Suprapubic skin (tissue), 4 donors: ENCODE data around the gene CAMTA1. TPM values are rescaled to one million over a fixed set of nuclear protein-coding genes. Genes with fewer than 3 reads are reported as not detected.

Experiments
- DNase-seq, 2 donors: peaks; one replicate each; pipeline ENCODE4 v3.0.0-alpha.2; 2019; ENCODE audit warnings: low spot score in 2 of 2
- H3K27ac ChIP-seq: fragments of 200-600 bp; sonication (generic); one replicate; pipeline ENCODE4 v1.5.1; 2019
- H3K27me3 ChIP-seq: fragments of 200-600 bp; sonication (generic); one replicate; pipeline ENCODE4 v1.5.1; 2019
- H3K36me3 ChIP-seq: fragments of 200-600 bp; sonication (generic); one replicate; pipeline ENCODE4 v1.5.1; 2019
- H3K4me1 ChIP-seq: fragments of 200-600 bp; sonication (generic); one replicate; pipeline ENCODE4 v1.5.1; 2019
- H3K4me3 ChIP-seq: fragments of 200-600 bp; sonication (generic); one replicate; pipeline ENCODE4 v1.5.1; 2019; ENCODE audit warnings: mild to moderate bottlenecking
- H3K9me3 ChIP-seq: fragments of 200-600 bp; sonication (generic); one replicate; pipeline ENCODE4 v1.5.1; 2019
- EP300 ChIP-seq: sonication (generic); formaldehyde crosslinking; IDR thresholded peaks from one replicate; pipeline ENCODE4 v1.6.1; 2017; ENCODE audit warnings: antibody characterized with exemption
- POLR2A ChIP-seq, 2 donors: fragments of 450-650 bp; IDR thresholded peaks; one replicate each; pipeline ENCODE4 v1.6.1; 2017; ENCODE audit warnings: antibody characterized with exemption in 2 of 2, mild to moderate bottlenecking in 2 of 2, moderate library complexity in 2 of 2
- POLR2AphosphoS5 ChIP-seq, 3 donors: sonication (generic); formaldehyde crosslinking; IDR thresholded peaks; one replicate each; pipeline ENCODE4 v1.6.1; 2017; ENCODE audit warnings: antibody characterized with exemption in 3 of 3
- WGBS: methylation state at CpG from one replicate; pipeline ENCODE4 v1.1.5; 2018; 5-methylcytosine and 5-hydroxymethylcytosine counted together
- total RNA-seq, 4 donors: library from RNA; depleted of rRNA; stranded (reverse); fragments of >200 nt; gene quantifications; one replicate each; pipeline ENCODE4 v1.1.0, GENCODE V29; 2016
- TF ChIP-seq, protein P1 (sequence below), 2 donors: fragments of 200-600 bp in 1 of 2; fragments of 450-650 bp in 1 of 2; sonication (generic) in 1 of 2; IDR thresholded peaks; one replicate each; pipeline ENCODE4 v1.5.1; 2016 to 2019; ENCODE audit warnings: antibody characterized with exemption in 2 of 2, mild to moderate bottlenecking in 1 of 2, moderate library complexity in 1 of 2

Gene CAMTA1
- total RNA-seq, 4 donors from 2014 or later: 40.4 to 54.1 (median 46.6) TPM

DNA sequence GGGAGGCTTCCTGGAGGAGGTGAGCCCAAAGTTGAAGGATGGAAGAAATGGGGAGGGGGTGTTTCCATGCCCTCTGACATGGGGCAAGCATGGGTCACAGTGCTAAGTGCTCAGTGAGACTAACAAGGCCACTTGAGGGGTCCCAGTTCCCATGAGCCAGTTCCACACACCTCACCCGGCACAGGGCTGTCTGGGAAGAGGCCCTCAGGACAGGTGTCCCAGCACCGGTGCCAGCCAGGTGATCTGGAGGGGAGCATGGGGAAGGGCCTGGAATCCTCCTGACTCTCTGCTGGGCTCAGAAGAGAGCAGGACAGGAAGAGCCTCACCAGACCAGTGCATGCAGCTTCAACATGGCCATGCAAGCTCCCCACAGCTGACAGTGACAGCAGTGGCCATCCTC is 691.1 kb downstream of the CAMTA1 start:
- no CpG with 5 or more reads among the region's 2 CpGs for WGBS
- Histone ChIP-seq H3K27me3 (peaks cover 12% of the 10 kb centered on the region), H3K27ac (no peak overlapping the region), H3K4me3 (no peak overlapping the region), H3K4me1 (peaks cover 14% of the 10 kb centered on the region), H3K9me3 (no peaks in the 10 kb centered on the region), H3K36me3 (no peaks in the 10 kb centered on the region)
- TF ChIP-seq, protein P1, sequence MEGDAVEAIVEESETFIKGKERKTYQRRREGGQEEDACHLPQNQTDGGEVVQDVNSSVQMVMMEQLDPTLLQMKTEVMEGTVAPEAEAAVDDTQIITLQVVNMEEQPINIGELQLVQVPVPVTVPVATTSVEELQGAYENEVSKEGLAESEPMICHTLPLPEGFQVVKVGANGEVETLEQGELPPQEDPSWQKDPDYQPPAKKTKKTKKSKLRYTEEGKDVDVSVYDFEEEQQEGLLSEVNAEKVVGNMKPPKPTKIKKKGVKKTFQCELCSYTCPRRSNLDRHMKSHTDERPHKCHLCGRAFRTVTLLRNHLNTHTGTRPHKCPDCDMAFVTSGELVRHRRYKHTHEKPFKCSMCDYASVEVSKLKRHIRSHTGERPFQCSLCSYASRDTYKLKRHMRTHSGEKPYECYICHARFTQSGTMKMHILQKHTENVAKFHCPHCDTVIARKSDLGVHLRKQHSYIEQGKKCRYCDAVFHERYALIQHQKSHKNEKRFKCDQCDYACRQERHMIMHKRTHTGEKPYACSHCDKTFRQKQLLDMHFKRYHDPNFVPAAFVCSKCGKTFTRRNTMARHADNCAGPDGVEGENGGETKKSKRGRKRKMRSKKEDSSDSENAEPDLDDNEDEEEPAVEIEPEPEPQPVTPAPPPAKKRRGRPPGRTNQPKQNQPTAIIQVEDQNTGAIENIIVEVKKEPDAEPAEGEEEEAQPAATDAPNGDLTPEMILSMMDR (IDR thresholded peaks at IDR 0.05): no peak
- no peak for TF ChIP-seq EP300
- TF ChIP-seq POLR2AphosphoS5 (IDR thresholded peaks at IDR 0.05): no peak
- no peak for TF ChIP-seq POLR2A (IDR thresholded peaks at IDR 0.05)
- DNase-seq: no peak

- Histone ChIP-seq H3K27ac (no peak overlapping the region), H3K9me3 (no peaks in the 10 kb centered on the region), H3K36me3 (no peaks in the 10 kb centered on the region), H3K4me3 (no peak overlapping the region), H3K4me1 (peaks cover 8% of the 10 kb centered on the region), H3K27me3 (peaks cover 16% of the 10 kb centered on the region)
- DNase-seq: no peak
- 65% methylated on average over 14 of the region's 17 CpGs for WGBS
- TF ChIP-seq POLR2AphosphoS5 (IDR thresholded peaks at IDR 0.05) (no peak), EP300 (no peak), POLR2A (IDR thresholded peaks at IDR 0.05) (no peak)
- TF ChIP-seq, protein P1 (IDR thresholded peaks at IDR 0.05): no peak
These were observed 691.8 kb downstream of the CAMTA1 start for GRCh38 chr1:7476861-7477547.

DNA sequence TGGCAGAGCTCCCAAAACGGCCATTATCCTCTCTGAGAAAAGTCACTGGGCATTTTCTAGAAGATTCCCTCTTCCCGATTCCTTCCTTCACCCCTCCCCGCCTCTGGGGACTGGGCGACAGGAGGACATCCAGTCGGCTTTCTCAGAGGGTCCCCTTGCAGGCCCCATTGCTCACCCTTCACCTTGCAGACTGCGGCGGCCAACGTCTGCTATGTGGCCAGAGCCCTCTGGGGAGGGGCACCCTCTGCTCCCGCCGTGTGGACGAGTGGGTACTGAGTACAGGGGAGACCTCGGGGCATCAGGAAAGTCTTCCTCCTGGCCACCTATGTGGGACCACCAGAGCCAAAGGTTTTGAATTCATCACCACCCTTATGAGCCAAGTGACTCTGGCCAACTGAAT is 692.3 kb downstream of the CAMTA1 start:
- H3K27me3 ChIP-seq: peaks cover 22% of the 10 kb centered on the region
- DNase-seq: no peak
- TF ChIP-seq EP300: no peak
- no peak for TF ChIP-seq POLR2A (IDR thresholded peaks at IDR 0.05)
- no peak for TF ChIP-seq POLR2AphosphoS5 (IDR thresholded peaks at IDR 0.05)
- TF ChIP-seq, protein P1 (IDR thresholded peaks at IDR 0.05): no peak
- H3K9me3 ChIP-seq: no peaks in the 10 kb centered on the region
- no peak overlapping the region for H3K27ac ChIP-seq
- H3K4me1 ChIP-seq: peaks cover 4% of the 10 kb centered on the region
- 69% methylated on average over 8 of the region's 12 CpGs for WGBS
- H3K4me3 ChIP-seq: no peak overlapping the region
- no peaks in the 10 kb centered on the region for H3K36me3 ChIP-seq

GRCh38 chr1:7478142-7478790 is 693.0 kb downstream of the CAMTA1 start:
- no peak overlapping the region for H3K27ac ChIP-seq
- no peak for TF ChIP-seq EP300
- no peak for TF ChIP-seq POLR2A (IDR thresholded peaks at IDR 0.05)
- TF ChIP-seq, protein P1 (IDR thresholded peaks at IDR 0.05): no peak
- TF ChIP-seq POLR2AphosphoS5 (IDR thresholded peaks at IDR 0.05): no peak
- H3K27me3 ChIP-seq: peaks cover 27% of the 10 kb centered on the region
- DNase-seq: no peak
- H3K36me3 ChIP-seq: no peaks in the 10 kb centered on the region
- H3K4me1 ChIP-seq: peaks cover 4% of the 10 kb centered on the region
- 25% methylated on average over 12 of the region's 13 CpGs for WGBS
- H3K9me3 ChIP-seq: no peaks in the 10 kb centered on the region
- no peak overlapping the region for H3K4me3 ChIP-seq

DNA sequence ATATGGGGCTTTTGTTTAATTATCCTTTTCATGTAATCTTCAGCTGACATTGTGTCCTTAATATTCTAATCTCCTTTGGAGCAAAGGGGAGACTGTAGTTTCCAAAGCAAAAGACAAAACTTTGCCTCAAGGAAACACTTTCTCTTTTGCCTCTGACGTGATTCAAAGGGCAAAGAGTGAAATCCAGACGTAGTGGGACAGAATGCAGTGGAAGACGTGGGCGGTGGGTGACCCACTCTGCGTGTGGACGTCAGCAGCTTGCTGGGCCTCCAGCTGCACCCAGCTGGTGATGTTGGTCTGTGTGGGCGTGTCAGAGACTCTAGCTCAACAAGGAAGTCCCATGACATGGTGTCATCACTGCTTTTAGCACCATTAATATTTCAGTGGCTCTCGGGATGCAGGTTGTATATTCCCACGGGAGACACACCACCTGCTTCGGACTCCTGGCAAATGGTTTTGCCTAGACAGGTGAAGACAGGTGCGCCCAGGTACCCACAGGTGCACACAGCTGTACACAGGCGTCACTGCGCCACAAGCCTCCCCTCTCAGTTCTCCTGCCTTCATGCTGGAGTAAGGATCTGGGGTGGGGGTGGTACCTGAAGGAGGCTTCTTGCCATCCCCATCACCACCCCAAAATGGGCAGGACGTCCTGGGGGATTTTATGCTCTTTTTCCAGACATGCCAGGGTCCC is 693.7 kb downstream of the CAMTA1 start:
- no peak overlapping the region for H3K27ac ChIP-seq

More for the DNA sequence above, 693.7 kb downstream of the CAMTA1 start:
- Histone ChIP-seq H3K4me1 (peaks cover 4% of the 10 kb centered on the region), H3K9me3 (no peaks in the 10 kb centered on the region), H3K4me3 (no peak overlapping the region), H3K27me3 (peaks cover 32% of the 10 kb centered on the region), H3K36me3 (no peaks in the 10 kb centered on the region)
- DNase-seq: no peak
- 51% methylated on average over 14 of the region's 14 CpGs for WGBS
- no peak for TF ChIP-seq POLR2A (IDR thresholded peaks at IDR 0.05)
- no peak for TF ChIP-seq EP300
